HG02763 (cell line): ENCODE data around the gene COL27A1.

Experiments
- ATAC-seq: cut with Tn5 transposase; IDR thresholded peaks from one replicate; pipeline ENCODE4 v1.9.1; 2021; ENCODE audit warnings: mild to moderate bottlenecking, moderate library complexity; ENCODE audit not compliant: unreplicated experiment

The COL27A1 gene

DNA sequence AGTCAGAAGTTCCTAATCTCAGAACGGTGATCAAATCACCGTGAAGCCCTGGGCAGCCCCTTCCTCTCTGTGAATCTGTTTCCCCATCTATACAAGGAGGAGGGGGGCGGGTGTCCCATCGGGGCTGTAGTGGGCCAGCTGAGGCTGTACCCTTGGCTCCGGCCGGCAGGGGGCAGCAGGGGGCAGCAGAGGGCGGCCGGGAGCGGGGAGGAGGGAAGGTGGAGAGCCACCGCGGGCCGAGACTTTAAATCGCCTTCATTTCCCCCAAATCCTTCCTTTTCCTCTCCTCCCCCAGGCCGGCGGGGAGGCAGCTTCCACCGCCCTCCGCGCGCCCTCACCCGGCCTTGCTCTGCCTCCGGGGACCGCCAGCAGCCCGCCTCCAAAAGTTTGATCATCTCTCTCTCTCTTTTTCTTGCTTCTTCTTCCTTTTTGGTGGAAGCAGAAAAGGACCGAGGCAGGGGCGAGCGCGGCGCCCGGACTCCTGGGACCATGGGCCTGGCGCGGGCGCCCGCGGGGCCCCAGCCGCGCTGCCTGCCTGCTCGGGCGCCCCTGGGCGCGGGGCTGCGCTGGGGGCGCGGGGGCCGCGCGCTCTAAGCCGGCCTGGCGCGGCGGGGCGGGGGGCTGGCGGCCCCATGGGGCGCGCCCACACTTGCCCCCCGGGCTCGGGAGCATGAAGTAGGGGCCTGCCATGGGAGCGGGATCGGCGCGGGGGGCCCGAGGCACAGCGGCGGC lies at the start of gene COL27A1:
TSS of gene COL27A1 (plus strand) at position 275 of the 732 bp plus-strand sequence. CDS start at position 689, 414 bp downstream.
- ATAC-seq = peak; percentile 92

DNA sequence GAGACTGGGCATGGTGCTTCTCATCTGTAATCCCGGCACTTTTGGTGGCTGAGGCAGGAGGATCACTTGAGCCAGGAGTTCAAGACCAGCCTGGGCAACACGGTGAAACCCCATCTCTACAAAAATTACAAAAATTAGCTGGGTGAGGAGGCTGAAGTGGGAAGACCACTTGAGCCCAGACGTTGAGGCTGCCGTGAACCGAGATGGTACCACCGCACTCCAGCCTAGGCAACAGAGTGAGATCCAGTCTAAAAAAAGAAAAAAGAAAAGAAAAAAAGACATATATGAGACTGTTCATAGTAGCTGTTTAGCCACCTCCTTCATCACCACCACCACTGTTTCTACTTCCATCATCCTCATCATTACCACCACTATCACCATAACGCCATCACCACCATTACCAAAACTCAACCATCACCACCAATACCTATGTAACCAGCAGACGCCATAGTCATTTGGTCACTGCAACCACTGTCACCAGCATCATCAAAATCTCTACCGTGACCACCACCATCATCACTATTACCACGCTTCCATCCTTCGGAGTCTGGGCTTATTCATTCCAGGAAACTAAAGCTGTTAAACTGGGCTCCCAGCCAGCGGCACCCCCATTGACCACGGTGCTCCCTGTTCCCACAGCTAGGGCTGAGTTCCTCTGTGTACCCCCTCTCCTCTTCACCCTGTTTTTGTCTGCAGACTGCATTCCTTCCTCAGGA lies 47.9 kb upstream of the COL27A1 start:
- ATAC-seq = no peak

GRCh38 chr9:114108016-114108833 lies 47.1 kb upstream of the COL27A1 start:
- no peak for ATAC-seq

- no peak for ATAC-seq
These were observed 46.2 kb upstream of the COL27A1 start for GRCh38 chr9:114109124-114109523.

GRCh38 chr9:114110180-114110579 lies 45.2 kb upstream of the COL27A1 start:
- ATAC-seq = no peak

GRCh38 chr9:114112325-114112724 lies 43.0 kb upstream of the COL27A1 start:
- no peak for ATAC-seq

- ATAC-seq = no peak
These were observed 42.4 kb upstream of the COL27A1 start for GRCh38 chr9:114112778-114113584.

- no peak for ATAC-seq
These were observed 41.0 kb upstream of the COL27A1 start for GRCh38 chr9:114114364-114114763.

DNA sequence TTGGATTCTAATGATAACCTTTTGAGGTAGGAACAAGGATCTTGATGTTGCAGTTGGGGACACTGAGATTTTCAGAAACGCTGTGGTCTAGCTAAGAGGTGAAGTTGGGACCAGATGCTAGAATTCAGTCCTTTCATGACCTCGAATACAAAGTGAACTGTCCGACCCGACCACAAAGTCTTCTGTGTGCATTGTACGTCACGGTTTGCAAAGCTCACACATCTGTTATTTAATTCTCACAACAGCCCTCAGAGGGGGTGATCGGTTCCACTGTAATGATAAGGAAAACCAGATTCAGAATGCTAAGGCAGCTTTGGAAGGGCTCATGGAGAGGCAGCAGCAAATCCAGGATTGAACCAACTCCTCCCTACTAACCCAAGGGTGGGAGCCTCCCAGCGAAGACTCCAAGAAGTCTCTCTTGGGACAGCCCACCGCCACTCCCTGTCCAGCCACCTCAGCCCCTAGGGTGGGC lies 39.6 kb upstream of the COL27A1 start:
- no peak for ATAC-seq

GRCh38 chr9:114116126-114116747 lies 39.1 kb upstream of the COL27A1 start:
- ATAC-seq = no peak

- no peak for ATAC-seq
These were observed 37.7 kb upstream of the COL27A1 start for GRCh38 chr9:114117614-114117995.

DNA sequence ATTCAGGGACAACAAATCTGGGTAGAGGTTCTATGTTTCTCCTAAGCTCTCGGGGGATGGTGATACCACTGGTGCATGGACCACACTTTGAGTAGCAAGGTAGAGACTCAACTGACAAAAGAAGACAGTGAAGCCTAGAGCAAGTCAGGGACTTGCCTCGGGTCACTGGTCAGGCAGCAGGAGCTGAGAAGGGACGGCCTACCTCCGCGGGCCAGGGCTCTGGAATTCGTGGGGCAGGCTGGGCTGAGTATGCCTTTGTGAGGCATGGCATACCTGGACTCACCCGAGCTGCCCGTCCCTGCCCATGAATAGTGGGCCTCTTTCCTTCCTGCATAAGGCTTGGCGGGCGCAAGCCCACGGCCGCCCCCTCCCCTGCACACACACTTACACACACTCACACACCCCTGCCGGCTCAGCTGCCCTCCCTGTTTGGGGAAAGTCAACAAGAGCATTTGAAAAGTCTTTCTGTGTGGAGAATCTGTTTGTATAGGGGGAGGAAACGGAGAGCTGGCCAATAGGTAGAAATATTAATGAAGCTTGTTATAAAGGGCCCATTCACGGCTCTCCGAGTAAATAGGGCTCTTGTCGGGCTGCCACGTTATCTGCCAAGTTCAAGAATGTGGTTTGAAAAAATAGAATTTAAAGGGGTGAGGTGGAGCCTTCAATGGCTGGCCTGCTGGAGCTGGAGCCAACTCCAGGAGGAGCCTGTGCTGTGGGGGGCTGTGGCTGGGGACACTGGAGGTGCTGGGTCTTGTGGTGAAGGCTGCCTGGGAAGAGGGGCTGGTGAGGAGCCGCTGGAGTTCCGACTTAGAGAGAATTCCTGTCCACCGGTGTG lies 37.1 kb upstream of the COL27A1 start:
- ATAC-seq = no peak

DNA sequence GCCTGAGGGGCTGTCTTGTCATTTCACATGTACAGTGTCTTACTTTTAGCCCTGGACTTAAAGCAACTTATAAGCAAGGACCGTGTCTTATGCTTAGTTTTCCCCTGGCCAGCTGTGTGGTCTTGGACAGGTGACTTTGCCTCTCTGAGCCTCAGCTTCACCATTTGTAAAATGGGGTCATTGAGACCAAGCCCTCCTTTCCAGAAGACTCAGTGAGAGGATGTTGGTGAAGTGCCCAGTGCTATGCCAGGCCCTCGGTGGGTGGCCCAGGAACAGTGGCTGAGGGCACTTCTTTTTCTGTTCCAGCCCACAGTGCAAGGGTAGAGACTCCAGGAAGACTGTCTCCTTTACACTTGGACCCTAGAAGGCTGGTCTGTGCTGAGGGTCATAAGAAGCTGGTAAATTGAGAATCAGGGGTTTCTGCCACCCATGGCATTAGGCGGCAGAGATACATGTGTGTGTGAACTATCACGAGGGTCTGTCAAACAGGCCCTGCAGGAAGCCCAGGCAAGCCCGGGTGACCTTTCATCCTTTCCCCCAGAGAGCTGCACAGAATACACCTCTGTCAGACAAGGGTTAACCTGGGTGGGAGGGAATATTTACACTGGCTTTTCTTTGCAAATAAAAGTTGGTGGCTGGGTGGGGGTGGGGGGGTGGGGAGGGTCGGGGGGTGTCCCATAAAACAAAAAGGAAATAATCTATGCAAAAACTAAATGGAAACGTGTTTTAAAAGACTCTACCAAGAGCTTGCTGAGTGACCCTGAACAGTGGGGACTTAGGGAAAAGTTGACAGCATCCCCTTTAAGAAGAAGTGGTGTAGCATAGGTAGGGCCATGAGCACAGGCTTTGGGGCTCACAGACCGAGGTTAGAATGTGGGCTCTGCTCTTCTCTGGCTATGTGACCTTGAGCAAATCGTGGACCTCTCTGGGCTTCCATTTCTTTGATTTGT lies 35.8 kb upstream of the COL27A1 start:
- no peak for ATAC-seq

GRCh38 chr9:114120192-114121014 lies 34.9 kb upstream of the COL27A1 start:
- ATAC-seq = no peak

- no peak for ATAC-seq
These were observed 33.9 kb upstream of the COL27A1 start for GRCh38 chr9:114121227-114122135.
